ENCODE measurements around the gene SLC25A25. TPM values are rescaled to one million over a fixed set of nuclear protein-coding genes. Genes with fewer than 3 reads are reported as not detected.
A peak's percentile ranks its signal among the peaks of the same experiment; 100 is the strongest.
"Not testable (repeated sequence)": the region's sequence is repeated elsewhere in the genome, so short reads cannot be mapped to it uniquely, and the experiment has no call there.

The SLC25A25 gene
- total RNA-seq: 10 to 100 TPM; 18.6 to 18.9 TPM
- polyA plus RNA-seq: 10 to 100 TPM; 12.1 to 17.8 (median 13.8) TPM
- total RNA-seq: 34.8 to 60.5 (median 39.9) reads per million in 6 experiments

DNA sequence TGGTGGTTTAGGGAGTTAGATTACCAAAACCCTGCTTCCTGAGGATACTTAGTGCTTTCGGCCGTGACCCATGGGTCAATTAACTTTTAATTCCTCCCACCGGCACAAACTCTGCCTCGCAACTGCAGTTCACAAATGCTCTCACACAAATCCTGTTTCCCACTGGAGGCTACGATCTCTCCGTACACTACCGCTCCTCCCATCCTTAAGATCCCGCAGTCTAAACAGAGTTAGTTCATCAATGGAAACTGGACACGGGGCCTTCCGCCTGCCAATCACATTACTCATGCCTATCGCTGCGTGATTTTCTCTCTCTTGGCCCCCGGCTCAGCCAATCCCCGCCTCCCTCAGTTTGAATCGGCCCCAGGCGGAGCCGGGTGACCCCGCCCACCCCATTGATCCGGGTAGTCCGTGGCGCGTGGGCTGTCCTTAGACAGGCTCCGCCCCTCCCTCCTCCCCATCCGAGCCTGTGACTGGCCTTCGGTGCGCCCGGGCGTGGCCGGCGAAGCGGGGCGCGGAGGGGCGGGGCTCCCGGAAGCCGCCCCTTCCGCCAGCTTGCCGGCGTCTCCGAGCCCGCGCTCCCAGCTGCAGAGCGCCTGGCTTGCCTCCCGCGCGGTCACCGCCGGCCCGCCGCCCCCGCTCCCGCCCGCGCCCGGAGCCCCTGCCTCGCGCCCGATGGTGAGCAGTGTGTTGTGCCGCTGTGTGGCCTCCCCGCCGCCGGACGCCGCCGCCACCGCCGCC is at the start of gene SLC25A25:
Gene SLC25A25 (plus strand): TSS at position 588 of the 741 bp plus-strand sequence. CDS start 88 bp downstream, at position 676.
- H3K4me1 Mint-ChIP-seq: peaks cover 23 to 69% (median 48%) of the 10 kb centered on the region in 4 donors
- peak; percentile 73 to 82 for ATAC-seq
- POLR2A ChIA-PET: interaction anchor here (0.6 to 6.2 kb wide), 31 partner anchors 10 to 333 kb away, joined by 3 to 54 read pairs (median 4); partner anchors contain the start of genes EEIG1 and TOR2A

DNA sequence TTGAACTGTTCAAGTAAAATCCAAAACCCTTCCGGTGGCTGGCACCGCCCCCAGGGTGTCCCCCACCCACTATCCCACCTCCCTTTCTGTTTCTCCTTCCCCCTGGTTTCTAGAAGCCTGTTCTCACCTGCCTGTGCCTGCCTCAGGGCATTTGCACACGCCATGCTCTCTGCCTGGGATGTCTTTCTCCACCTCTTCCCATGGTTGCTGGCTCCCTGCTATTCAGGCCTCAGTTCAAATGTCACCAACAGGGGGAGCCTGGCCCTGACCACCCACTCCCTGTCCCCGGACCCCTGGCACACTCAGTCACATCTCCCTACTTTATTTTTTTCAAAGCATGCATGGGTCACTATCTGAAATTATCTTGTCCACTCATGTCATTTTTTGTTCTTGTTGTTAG is 47.3 kb upstream of the SLC25A25 start:
- peaks cover 38 to 73% (median 67%) of the 10 kb centered on the region in 4 donors for H3K4me1 Mint-ChIP-seq
- H3K27ac Mint-ChIP-seq: peak overlapping the region; percentile 62 to 100 (median 98)
- H3K9me3 Mint-ChIP-seq: no peaks in the 10 kb centered on the region
- peak overlapping the region in 2 of 10 donors; percentile 54 to 69 for H3K4me3 Mint-ChIP-seq
- ATAC-seq: no peak
- no peak for DNase-seq
- no peaks in the 10 kb centered on the region for H3K27me3 Mint-ChIP-seq
- POLR2A ChIA-PET: interaction anchor here (3.5 to 27.8 kb wide), 4 partner anchors 7 to 70 kb away, joined by 13 to 1266 read pairs (median 556); partner anchors contain the start of genes DPM2 and EEIG1
- H3K36me3 Mint-ChIP-seq: no peaks in the 10 kb centered on the region

More for the DNA sequence above, at the start of gene SLC25A25:
- peak; percentile 99 to 100 (median 100) for DNase-seq
- Mint-ChIP-seq H3K36me3 (peaks cover 0 to 6% (median 0%) of the 10 kb centered on the region in 3 donors), H3K9me3 (no peaks in the 10 kb centered on the region), H3K4me3 (peak within 1 kb of the TSS in 8 of 10 donors; percentile 93 to 96 (median 95)), H3K27me3 (no peaks in the 10 kb centered on the region), H3K27ac (peak within 1 kb of the TSS; percentile 70 to 96 (median 91))

DNA sequence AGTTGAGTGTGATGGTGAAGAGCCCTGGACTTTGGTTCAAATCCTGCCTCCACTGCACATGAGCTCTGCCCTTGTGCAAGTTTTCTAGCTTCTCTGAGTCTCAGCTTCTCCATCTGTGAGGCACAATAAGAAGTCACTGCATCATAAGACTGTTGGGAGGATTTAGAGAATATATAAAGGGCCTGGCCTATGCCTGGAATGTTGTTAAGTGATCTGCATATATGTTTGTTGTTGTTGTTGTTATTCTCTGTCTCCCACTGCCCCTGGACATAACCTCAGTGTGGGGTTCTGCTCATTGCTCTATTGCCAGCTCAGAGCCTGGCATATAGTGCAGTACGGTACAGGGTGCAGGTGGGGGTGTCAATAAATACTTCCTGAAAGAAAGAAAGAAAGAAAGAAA is 46.9 kb upstream of the SLC25A25 start:
- no peaks in the 10 kb centered on the region for H3K27me3 Mint-ChIP-seq
- H3K4me3 Mint-ChIP-seq: peak overlapping the region in 8 of 10 donors; percentile 31 to 77 (median 64)
- H3K27ac Mint-ChIP-seq: peak overlapping the region; percentile 62 to 100 (median 98)
- peaks cover 36 to 75% (median 68%) of the 10 kb centered on the region in 4 donors for H3K4me1 Mint-ChIP-seq
- DNase-seq (no peak), ATAC-seq (no peak)
- POLR2A ChIA-PET: interaction anchor here (16.7 to 27.8 kb wide), 3 partner anchors 14 to 70 kb away, joined by 376 to 1266 read pairs (median 737); partner anchors contain the start of genes DPM2 and EEIG1
- H3K9me3 Mint-ChIP-seq: no peaks in the 10 kb centered on the region
- H3K36me3 Mint-ChIP-seq: no peaks in the 10 kb centered on the region

DNA sequence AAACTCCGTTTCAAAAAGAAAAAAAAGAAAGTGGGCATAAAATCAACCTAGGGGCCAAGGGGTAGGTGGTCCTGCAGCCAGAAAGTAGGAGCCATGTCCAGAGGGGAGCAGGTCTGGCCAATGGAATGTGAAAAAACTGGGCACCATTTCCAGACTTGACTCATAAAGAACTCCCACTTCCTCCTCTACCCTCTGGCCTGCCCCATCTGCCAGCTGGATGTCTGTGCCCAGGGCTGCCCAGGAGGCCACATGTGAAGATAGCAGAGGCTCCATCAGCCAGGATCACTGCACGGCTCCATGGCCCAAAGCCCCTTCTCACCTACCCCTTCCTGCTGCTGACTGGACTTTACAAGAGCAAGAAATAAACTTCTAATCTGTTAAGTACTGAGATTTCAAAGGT is 45.1 kb upstream of the SLC25A25 start:
- no peak for ATAC-seq
- DNase-seq: no peak
- Mint-ChIP-seq H3K9me3 (no peaks in the 10 kb centered on the region), H3K36me3 (no peaks in the 10 kb centered on the region), H3K27me3 (no peaks in the 10 kb centered on the region), H3K4me3 (peak overlapping the region in 9 of 10 donors; percentile 24 to 85 (median 73)), H3K4me1 (peaks cover 40 to 80% (median 76%) of the 10 kb centered on the region in 4 donors), H3K27ac (peak overlapping the region; percentile 95 to 100 (median 98))
- POLR2A ChIA-PET: interaction anchor here (0.6 to 27.8 kb wide), 7 partner anchors 8 to 153 kb away, joined by 4 to 1266 read pairs (median 34); partner anchors contain the start of genes DPM2 and EEIG1

DNA sequence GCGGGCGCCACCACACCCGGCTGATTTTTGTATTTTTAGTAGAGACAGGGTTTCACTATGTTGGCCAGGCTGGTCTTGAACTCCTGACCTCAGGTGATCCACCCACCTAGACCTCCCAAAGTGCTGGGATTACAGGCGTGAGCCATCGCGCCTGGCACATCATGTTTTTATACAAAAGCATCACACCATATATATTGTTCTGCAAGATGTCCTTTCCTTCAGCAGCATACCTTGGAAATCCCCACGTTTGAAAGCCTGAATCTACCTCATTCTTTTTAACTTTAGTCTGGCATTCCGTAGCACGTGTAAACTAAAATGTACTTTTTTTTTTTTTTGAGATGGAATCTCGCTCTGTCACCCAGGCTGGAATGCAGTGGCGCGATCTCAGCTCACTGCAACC is 44.4 kb upstream of the SLC25A25 start:
- not testable (repeated sequence) for H3K36me3 Mint-ChIP-seq, H3K27me3 Mint-ChIP-seq, H3K9me3 Mint-ChIP-seq
- DNase-seq (peak in 4 of 10 donors; percentile 19 to 44 (median 33)), ATAC-seq (peak in 1 of 2 donors; percentile 10)
- Mint-ChIP-seq H3K4me3 (peak overlapping the region; percentile 24 to 87 (median 72)), H3K4me1 (peaks cover 40 to 88% (median 84%) of the 10 kb centered on the region in 4 donors), H3K27ac (peak overlapping the region; percentile 95 to 100 (median 98))
- POLR2A ChIA-PET: interaction anchor here (5.1 to 27.8 kb wide), 4 partner anchors 9 to 73 kb away, joined by 34 to 1266 read pairs (median 556); partner anchors contain the start of genes DPM2 and EEIG1

DNA sequence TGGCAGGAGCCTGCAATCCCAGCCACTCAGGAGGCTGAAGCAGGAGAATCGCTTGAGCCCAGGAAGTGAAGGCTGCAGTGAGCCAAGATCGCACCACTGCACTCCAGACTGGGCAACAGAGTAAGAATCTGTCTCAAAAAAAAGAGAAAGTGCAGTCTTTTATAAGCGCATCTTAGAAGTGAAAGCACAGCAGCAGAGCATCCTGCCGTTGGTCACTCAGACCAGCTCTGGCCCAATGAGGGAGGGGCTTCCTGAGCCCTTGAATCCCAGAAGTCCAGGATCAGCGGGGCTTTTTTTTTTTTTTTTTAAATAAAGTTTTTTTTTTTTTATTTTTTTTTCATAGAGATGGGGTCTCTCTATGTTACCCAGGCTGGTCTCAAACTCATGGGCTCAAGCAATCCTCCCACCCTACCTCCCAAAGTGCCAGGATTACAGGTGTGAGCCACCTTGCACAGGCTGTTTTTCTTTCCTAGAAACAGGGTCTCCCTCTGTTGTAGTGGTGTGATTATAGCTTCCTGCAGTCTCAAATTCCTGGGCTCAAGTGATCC is 43.2 kb upstream of the SLC25A25 start:
- H3K4me1 Mint-ChIP-seq: peaks cover 42 to 93% (median 87%) of the 10 kb centered on the region in 4 donors
- peak overlapping the region; percentile 95 to 100 (median 99) for H3K27ac Mint-ChIP-seq
- DNase-seq (peak in 3 of 10 donors; percentile 25 to 33 (median 28)), ATAC-seq (no peak)
- POLR2A ChIA-PET: interaction anchor here (0.7 to 27.8 kb wide), 8 partner anchors 10 to 412 kb away, joined by 5 to 1266 read pairs (median 36); partner anchors contain the start of genes DPM2 and EEIG1
- no peaks in the 10 kb centered on the region for H3K27me3 Mint-ChIP-seq
- H3K36me3 Mint-ChIP-seq: no peaks in the 10 kb centered on the region
- H3K4me3 Mint-ChIP-seq: peak overlapping the region; percentile 72 to 89 (median 84)
- no peaks in the 10 kb centered on the region for H3K9me3 Mint-ChIP-seq

DNA sequence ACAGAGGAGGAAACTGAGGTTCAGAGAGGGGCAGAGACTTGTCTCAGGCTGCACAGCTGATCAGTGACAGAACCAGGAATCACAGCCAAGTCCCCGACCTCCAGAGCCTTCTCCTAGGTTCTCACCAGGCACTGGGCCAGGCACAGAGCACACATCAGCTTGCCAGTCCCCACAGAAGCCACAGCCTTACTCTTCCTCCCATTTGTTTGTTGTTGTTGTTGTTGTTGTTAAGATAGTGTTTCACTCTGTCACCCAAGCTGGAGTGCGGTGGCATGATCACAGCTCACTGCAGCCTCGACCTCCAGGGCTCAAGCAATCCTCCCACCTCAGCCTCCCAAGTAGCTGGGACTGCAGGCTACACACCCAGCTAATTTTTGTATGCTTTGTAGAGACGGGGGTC is 42.3 kb upstream of the SLC25A25 start:
- ATAC-seq (no peak), DNase-seq (no peak)
- peaks cover 0 to under 1% (median 0%) of the 10 kb centered on the region in 9 donors for H3K9me3 Mint-ChIP-seq
- no peaks in the 10 kb centered on the region for H3K27me3 Mint-ChIP-seq
- POLR2A ChIA-PET: interaction anchor here (0.8 to 27.8 kb wide), 11 partner anchors 9 to 413 kb away, joined by 3 to 1266 read pairs (median 6); partner anchors contain the start of genes CDK9, DPM2, EEIG1 and NAIF1
- no peaks in the 10 kb centered on the region for H3K36me3 Mint-ChIP-seq
- peak overlapping the region; percentile 95 to 100 (median 99) for H3K27ac Mint-ChIP-seq
- peak overlapping the region; percentile 72 to 89 (median 84) for H3K4me3 Mint-ChIP-seq
- peaks cover 42 to 92% (median 88%) of the 10 kb centered on the region in 4 donors for H3K4me1 Mint-ChIP-seq

DNA sequence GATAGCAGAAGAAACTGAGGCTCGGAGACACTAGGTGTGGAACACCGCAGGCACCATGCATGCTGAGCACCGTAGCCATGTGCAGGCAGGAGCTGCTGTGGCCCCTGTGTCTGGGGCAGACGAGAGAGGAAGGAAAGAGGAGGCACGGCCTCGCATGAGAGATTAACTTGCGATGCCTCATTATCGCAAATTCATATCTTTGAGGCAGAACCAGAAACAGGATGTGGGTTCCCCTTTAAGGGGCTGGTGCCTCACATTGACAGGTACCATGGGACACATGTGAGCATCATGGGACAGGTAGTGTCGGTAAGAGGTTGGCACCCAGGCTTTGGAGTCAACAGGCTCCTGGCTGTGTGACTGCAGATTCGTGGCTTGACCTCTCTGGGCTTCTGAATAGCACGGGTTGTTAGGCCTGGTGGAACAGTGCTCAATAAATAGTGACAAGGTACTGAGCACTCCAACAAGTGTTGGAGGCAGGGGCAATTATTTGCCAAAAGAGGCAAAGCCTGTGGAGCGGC is 41.7 kb upstream of the SLC25A25 start:
- POLR2A ChIA-PET: interaction anchor here (0.8 to 27.8 kb wide), 15 partner anchors 8 to 414 kb away, joined by 3 to 1266 read pairs (median 5); partner anchors contain the start of genes CDK9, DPM2, EEIG1 and NAIF1
- H3K27me3 Mint-ChIP-seq: no peaks in the 10 kb centered on the region
- H3K4me3 Mint-ChIP-seq: peak overlapping the region; percentile 72 to 89 (median 84)
- H3K36me3 Mint-ChIP-seq: no peaks in the 10 kb centered on the region
- ATAC-seq (peak; percentile 66 to 81), DNase-seq (peak; percentile 60 to 94 (median 86))
- peak overlapping the region; percentile 95 to 100 (median 99) for H3K27ac Mint-ChIP-seq
- peaks cover 0 to 3% (median 0%) of the 10 kb centered on the region in 9 donors for H3K9me3 Mint-ChIP-seq
- H3K4me1 Mint-ChIP-seq: peaks cover 39 to 92% (median 87%) of the 10 kb centered on the region in 4 donors

DNA sequence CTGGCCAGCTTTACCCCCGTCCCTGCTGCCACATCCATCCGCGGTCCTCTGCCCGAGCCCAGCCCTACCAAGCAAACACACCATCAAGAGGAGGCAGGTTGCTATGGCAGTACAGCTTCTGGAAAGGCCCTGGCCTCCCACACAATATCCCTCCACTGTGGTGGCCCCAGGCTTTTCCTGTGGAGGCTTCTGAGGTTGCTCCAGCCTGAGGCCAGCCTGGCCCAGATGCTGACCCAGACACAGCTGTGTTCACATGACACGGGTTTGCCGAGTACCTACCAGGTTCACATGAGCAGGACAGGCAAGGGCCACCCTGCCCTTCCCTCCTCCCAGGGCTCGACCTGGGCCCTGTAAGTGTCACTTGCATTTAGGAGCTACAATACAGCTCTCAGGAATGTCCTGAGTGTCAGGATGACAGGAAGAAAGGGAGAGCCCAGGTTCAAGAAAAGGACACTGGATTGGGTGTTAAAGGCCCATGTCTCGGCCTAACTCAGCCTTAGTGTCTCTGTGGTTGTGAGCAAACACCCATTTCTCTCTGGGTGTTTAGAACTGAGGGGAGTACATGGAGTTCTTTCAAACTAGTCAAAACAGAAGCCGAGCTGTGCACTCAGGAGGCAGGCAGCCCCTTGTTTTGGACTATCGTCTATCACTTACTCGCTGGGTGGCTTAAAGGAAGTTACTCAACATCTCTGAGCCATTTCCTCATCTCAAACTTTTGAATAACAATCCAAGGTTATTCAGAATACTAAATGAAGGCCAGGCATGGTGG is 41.1 kb upstream of the SLC25A25 start:
- POLR2A ChIA-PET: interaction anchor here (0.6 to 27.8 kb wide), 19 partner anchors 8 to 232 kb away, joined by 3 to 1266 read pairs (median 5); partner anchors contain the start of genes DPM2, EEIG1, NAIF1 and SLC25A25
- H3K4me3 Mint-ChIP-seq: peak overlapping the region; percentile 72 to 89 (median 84)
- H3K27ac Mint-ChIP-seq: peak overlapping the region; percentile 95 to 100 (median 99)
- peak in 6 of 10 donors; percentile 28 to 73 (median 56) for DNase-seq
- H3K36me3 Mint-ChIP-seq: no peaks in the 10 kb centered on the region
- H3K27me3 Mint-ChIP-seq: no peaks in the 10 kb centered on the region
- peak; percentile 11 to 26 for ATAC-seq
- peaks cover 38 to 92% (median 83%) of the 10 kb centered on the region in 4 donors for H3K4me1 Mint-ChIP-seq
- H3K9me3 Mint-ChIP-seq: peaks cover 0 to 3% (median 0%) of the 10 kb centered on the region in 9 donors

DNA sequence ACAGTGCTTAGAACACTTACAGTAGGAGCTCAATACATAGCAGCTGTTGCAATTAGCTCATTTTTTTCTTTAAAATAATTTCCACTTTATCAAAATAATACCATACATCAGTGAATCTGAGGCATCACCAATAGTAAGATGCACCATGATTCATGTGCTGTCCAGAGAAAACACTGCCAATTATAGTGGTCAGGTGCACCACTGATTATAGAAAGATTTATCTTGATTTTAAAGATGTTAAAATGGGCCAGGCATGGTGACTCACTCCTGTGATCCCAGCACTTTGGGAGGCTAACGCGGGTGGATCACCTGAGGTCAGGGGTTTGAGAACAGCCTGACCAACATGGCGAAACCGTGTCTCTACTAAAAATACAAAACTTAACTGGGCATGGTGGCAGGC is 40.3 kb upstream of the SLC25A25 start:
- ATAC-seq: no peak
- peaks cover 0 to 3% (median 0%) of the 10 kb centered on the region in 9 donors for H3K9me3 Mint-ChIP-seq
- H3K27ac Mint-ChIP-seq: peak overlapping the region; percentile 95 to 100 (median 99)
- H3K4me3 Mint-ChIP-seq: peak overlapping the region in 8 of 10 donors; percentile 52 to 89 (median 84)
- H3K36me3 Mint-ChIP-seq: no peaks in the 10 kb centered on the region
- H3K4me1 Mint-ChIP-seq: peaks cover 31 to 90% (median 78%) of the 10 kb centered on the region in 4 donors
- no peaks in the 10 kb centered on the region for H3K27me3 Mint-ChIP-seq
- POLR2A ChIA-PET: interaction anchor here (0.6 to 27.8 kb wide), 17 partner anchors 7 to 1557 kb away, joined by 3 to 1266 read pairs (median 5); partner anchors contain the start of genes DPM2, EEIG1 and NAIF1
- DNase-seq: no peak

DNA sequence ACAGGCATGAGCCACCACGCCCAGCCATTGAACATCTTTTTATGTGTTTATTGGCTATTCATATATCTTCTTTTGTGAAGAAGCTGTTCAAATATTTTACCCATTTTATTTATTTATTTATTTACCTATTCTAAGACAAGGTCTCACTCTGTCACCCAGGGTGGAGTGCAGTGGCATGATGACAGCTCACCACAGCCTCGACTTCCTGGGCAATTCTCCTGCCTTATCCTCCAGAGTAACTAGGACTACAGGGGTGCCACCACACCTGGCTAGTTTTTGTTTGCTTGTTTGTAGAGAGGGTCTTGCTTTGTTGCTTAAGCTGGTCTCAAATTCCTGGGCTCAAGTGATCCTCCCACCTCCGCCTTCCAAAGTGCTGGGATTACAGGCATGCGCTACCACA is 34.4 kb upstream of the SLC25A25 start:
- Mint-ChIP-seq H3K36me3 (no peaks in the 10 kb centered on the region), H3K4me3 (peak overlapping the region; percentile 49 to 80 (median 74)), H3K27me3 (no peaks in the 10 kb centered on the region), H3K9me3 (peaks cover 0 to 3% (median 0%) of the 10 kb centered on the region in 9 donors), H3K4me1 (peaks cover 14 to 57% (median 41%) of the 10 kb centered on the region in 4 donors), H3K27ac (peak overlapping the region; percentile 57 to 97 (median 94))
- DNase-seq: no peak
- ATAC-seq: no peak
- POLR2A ChIA-PET: interaction anchor here (0.5 to 27.8 kb wide), 11 partner anchors 8 to 271 kb away, joined by 3 to 1266 read pairs (median 6); partner anchors contain the start of genes DPM2, EEIG1 and SLC25A25
